GM19455 (cell line): Measurements from ENCODE around the gene COA3.

Source experiments
- ATAC-seq: cut with Tn5 transposase; IDR thresholded peaks from one replicate; pipeline ENCODE4 v1.9.1; 2021; ENCODE audit not compliant: unreplicated experiment

Gene COA3

GRCh38 chr17:42818379-42818778 lies 19.9 kb upstream of the COA3 start:
- ATAC-seq, result no peak

GRCh38 chr17:42817866-42818265 lies 19.4 kb upstream of the COA3 start:
- no peak for ATAC-seq

DNA sequence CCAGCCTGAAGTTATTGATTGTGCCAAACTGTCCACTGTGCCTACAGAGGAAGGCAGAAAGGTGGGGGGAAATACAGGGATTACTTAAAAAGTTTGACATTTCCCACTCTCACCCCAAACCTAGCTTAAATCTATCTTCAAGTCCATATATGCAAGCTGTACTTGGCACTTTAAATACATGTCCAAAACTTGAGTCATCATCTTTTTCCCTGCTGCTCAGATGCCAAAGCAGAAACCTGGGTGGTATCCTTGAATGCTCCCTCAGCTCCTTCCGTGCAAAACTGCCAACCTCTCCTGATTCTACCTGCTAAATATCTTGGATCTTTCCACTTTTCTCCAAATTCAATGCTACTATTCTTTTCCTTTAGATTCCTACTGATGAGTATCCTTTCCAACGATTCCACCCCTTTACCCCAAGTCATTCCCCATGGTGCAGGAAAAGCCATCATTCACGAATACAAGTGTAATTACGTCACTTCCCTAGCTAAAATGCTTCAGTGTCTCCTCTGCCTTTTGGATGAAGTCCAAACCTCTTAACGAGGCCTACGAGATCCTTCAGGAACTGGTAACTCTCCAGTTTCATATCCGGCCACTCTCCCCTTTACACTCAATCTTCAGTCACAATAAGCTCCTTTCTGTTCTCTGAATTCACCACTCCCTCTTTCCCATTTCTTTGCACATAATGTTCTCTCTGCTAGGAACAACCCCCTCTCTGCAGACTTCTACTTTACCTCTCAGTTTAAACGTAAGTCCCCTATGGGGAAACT lies 16.3 kb upstream of the COA3 start:
- no peak for ATAC-seq

GRCh38 chr17:42809250-42809649 lies 10.7 kb upstream of the COA3 start:
- ATAC-seq, result no peak

DNA sequence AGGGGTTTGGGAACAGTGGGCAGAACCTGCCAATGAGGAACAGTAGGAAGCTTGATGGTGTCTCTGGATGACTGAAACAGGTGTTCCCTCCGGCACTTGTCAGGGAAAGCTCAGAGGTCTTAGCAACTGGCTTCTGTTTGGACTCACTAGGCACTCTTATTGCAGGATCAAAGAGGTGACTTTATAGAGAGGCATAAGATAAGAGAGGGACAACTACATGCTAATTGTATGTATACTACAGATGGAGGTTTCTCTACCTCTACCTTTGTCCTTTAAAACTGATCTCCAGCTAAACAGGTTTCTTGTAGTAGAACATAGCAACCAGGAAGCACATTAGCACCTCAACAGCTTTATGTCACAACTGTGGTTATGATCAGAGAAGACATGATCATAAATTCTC lies 7.7 kb upstream of the COA3 start:
- ATAC-seq, result no peak

DNA sequence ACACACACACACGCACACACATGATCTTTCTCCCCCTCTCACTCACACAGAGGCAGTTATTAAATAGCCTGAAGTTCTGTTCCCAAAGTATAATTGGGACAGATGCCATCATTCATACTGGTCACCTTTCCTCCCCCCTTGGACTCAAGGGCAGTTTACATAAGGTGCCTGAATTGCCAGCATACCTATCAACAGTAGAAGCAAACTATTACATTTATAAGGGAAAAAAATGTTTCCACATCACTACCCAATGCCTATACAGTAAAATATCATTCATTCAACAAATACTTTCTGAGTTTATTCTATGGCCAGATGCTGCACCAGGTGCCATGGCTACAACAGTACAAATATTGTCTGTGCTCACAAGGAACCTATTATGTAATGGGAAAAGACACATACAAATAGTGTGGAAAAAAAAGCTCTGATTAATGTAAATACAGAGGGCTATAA lies 6.4 kb upstream of the COA3 start:
- no peak for ATAC-seq

DNA sequence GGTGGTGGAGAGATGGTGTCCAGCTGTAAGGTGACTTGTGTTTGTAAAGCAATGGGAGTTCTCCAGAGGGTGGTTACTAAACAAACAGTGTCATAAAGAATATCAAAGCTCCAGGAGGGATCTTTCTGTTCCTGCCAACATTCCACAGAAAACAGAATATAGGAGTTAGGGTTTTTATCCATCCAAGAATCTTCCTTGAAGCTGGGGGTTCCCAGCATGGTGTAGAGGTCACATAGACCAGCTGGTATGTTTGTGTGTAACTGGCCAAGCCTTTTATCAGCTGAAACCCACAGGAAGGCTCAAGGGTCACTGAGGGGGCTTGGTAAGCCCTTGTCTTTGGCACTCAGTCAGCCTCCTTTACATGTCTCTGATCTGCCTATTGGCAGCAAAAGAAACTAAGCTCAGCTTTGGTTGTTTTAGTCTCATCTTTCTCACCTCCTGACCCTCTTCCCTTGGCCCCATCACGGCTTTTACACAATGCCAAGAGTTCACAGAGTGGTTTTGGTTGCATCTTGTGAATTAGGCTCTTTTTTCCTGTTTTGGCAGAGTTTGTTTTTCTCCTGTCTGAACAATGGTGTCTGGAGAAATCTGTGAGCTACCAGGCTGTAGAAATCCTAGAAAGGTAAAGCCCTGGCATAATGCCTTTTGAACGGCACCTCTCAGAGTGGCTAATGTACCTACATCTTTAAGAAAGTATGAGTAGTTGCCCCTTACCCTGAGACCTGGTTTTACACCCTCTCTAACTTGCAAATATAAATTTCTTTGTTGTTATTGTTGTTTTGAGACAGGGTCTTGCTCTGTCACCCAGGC lies 4.8 kb upstream of the COA3 start:
- no peak for ATAC-seq

DNA sequence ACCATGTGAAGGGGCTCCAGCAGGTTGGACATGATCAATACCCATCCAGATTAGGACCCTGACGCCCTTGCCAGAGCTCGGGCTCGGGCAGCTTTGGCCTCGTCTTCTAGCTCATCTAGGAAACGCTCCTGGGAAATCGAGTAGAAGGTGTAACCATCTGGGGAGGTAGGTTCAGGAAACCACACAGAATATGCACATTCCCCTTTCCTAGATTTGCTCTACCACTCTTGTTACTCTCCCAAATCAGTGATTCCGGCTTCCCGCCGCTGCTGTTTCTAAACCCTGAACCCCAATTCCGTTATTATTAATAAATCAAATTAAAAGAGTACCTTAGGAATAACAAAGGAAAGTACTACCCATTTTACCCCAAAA lies 507 bp downstream of the COA3 start:
- ATAC-seq, result no peak

DNA sequence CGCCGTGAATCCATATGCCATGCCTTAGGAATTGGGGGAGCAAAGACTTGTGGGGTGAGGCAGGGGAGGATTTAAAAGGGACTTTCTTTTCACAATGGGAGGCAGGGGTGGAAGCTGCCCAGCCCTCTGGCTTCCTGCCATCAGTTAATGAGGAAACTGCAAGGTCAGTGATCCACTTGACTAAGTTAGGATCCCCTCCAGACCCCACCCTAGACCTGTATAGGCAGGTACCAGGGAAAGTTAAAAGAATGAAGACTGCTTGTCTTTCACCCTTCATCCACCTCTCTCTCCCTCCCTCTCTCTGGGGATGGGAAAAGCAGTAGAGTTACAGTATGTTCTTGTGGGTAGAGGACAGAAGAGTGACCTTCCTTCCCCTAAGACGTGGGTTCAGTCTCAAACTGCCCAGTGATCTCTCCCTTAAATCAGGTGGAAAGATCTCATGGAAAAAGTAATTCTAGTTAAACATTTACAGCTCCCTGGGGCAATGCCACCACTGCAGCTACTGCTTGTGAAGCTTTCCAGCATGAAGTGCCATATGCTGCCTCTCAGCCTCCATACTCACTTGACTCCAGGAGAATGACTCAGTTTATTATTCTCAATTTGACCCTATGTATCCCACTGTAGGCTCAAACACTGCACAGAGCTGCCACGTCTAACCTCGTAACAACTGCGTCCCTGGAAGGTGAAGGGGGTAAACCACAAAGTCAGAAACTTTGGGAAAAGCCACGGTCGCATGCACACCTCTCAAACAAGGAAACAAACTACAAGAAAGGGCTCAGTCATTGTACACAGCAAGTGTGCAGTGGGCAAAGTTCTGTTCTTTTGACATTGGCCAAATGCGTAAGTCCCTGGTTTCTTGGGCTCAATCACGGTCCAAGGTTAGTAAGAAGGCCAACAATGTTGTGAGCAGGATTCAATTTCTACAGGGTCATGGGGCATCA lies 1.2 kb downstream of the COA3 start:
- no peak for ATAC-seq

GRCh38 chr17:42796066-42796758 lies 2.3 kb downstream of the COA3 start:
- no peak for ATAC-seq

DNA sequence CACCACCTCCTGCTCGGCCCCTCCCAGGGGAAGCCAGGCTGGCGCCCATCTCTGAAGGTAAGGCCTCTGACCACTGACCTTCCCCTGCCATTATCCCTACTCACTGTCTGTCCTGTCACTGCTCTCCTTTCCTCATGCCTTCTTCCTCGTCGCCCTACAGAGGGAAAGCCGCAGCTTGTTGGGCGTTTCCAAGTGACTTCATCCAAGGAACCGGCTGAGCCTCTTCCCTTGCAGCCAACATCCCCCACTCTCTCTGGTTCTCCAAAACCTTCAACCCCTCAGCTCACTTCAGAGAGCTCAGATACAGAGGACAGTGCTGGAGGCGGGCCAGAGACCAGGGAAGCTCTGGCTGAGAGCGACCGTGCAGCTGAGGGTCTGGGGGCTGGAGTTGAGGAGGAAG lies 3.0 kb downstream of the COA3 start:
- ATAC-seq, result no peak

- no peak for ATAC-seq
Measured at GRCh38 chr17:42795061-42795460, 3.4 kb downstream of the COA3 start.

- no peak for ATAC-seq
Measured at GRCh38 chr17:42792545-42792944, 6.0 kb downstream of the COA3 start.

DNA sequence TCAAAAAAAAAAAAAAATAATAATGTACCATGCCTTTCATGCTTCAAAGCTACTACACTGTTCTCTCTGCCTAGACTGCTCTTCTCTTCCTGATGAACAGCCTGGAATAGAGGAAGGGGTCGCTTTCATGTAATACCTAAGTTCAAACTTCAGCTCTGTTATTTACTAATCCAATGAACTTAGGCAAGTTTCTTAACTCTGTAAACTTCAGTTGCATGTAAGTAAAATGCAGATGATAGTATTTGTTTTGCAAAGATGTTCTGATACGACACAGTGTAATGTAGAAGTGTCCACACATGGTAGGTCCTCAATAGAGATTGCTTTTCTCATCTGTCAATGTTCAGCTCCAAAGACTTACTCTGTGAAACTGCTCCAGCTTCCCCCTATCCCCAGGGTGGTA lies 6.6 kb downstream of the COA3 start:
- no peak for ATAC-seq

- no peak for ATAC-seq
Measured at GRCh38 chr17:42787266-42787665, 11.2 kb downstream of the COA3 start.

DNA sequence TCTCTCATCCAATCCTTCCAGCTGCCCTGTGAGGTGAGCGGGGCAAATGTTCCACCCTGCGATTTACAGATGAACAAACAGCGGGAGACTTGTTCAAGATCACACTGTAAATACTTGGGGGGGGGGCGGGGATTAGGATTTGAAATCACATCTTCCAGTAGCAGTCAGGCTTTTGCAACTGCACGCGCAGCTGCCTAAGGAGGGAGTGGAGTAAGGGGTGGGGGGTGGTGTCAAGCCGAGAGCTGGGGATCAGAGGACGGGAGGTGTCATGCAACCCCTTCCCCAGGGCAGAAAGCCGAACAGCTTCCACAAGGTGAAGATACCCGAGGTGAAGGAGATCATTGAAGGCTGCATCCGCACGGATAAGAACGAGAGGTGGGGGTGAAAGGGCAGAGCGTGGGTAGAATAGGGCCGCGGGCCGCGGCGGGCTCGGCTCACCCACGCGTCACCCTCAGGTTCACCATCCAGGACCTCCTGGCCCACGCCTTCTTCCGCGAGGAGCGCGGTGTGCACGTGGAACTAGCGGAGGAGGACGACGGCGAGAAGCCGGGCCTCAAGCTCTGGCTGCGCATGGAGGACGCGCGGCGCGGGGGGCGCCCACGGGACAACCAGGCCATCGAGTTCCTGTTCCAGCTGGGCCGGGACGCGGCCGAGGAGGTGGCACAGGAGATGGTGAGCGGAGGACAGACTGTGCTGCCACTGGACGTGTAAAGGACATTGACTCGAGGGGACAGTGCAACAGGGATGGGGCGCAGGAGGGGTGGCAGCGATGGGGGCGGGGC lies 13.5 kb downstream of the COA3 start:
- no peak for ATAC-seq

DNA sequence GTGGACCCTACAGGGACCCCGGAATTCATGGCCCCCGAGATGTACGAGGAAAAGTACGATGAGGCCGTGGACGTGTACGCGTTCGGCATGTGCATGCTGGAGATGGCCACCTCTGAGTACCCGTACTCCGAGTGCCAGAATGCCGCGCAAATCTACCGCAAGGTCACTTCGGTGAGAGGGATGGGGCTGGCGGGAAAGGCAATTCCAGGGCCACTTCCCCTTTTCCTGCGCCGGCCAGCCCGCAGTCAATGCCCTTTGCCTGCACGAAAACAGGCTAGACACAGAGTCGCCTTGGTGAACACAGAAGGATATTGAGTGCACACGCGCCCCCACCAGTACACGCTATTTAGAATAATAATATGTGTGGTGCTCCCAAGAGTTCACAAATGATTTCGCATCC lies 14.1 kb downstream of the COA3 start:
- no peak for ATAC-seq

- no peak for ATAC-seq
Measured at GRCh38 chr17:42783791-42784138, 14.7 kb downstream of the COA3 start.

- no peak for ATAC-seq
Measured at GRCh38 chr17:42783062-42783790, 15.3 kb downstream of the COA3 start.
